HUES64 (cell line): ENCODE measurements around the gene MAPK8IP1.
A peak's percentile ranks its signal among the peaks of the same experiment; 100 is the strongest.

Experiments
- H3K27ac ChIP-seq: 2 replicates; pipeline ENCODE4 v1.7.0; 2013; ENCODE audit warnings: low read depth, low read length, inconsistent platforms
- H3K27me3 ChIP-seq: 2 replicates; pipeline ENCODE4 v1.6.1; 2013; ENCODE audit warnings: mild to moderate bottlenecking, low read length; ENCODE audit not compliant: insufficient read depth
- H3K36me3 ChIP-seq: 2 replicates; pipeline ENCODE4 v1.6.1; 2013; ENCODE audit warnings: mild to moderate bottlenecking, low read length; ENCODE audit not compliant: insufficient read depth
- H3K4me1 ChIP-seq: 2 replicates; pipeline ENCODE4 v1.6.1; 2013; ENCODE audit warnings: mild to moderate bottlenecking, low read length, moderate library complexity; ENCODE audit not compliant: insufficient read depth
- H3K4me3 ChIP-seq: 2 replicates; pipeline ENCODE4 v1.5.1; 2013; ENCODE audit warnings: mild to moderate bottlenecking, low read length, moderate library complexity
- H3K9ac ChIP-seq: 2 replicates; pipeline ENCODE4 v1.6.1; 2013; ENCODE audit warnings: mild to moderate bottlenecking, low read depth, low read length
- H3K9me3 ChIP-seq: 2 replicates; pipeline ENCODE4 v1.6.1; 2013; ENCODE audit warnings: low read depth, low read length; ENCODE audit not compliant: insufficient read depth
- WGBS: fragments of 150-250, 120-280 bp; methylation state at CpG from one replicate; pipeline ENCODE4 v1.1.7; 2013; ENCODE audit warnings: missing lambda C conversion rate; 5-methylcytosine and 5-hydroxymethylcytosine counted together

Gene MAPK8IP1

GRCh38 chr11:45880772-45881570 is 4.5 kb upstream of the MAPK8IP1 start:
- H3K27ac ChIP-seq, result no peak overlapping the region

DNA sequence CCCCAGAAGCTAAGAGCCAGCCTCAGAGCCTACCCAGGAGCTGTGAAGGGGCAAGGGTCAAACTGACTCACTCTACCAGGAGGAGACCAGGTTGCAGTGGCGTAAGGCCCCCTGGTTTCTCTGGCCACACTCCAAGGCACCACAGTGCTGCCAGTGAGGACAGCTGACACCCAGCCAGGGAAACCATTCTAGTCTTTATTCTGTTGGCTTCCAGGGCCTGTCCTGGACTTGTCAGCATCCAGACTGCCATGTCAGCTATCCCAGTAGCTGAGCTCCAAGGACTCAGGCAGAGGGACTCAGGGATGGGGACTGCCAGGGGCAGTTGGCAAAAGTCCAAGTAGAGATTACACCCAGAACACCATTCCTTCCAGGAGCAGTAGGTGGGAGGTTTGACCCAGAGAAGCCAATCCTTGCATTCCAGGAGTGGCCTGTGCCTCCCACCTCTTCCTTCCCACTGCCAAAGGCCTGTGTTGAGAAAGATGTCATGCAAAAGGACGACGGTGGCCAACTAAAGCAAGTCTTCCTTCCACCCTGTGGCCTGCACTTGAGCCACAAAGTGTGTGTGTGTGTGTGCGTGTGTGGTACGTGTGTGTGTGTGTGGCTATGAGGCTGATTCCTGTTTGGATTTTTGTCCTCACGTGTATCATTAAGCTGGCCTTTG is 3.6 kb upstream of the MAPK8IP1 start:
- Histone ChIP-seq H3K27me3 (peaks cover 7% of the 10 kb centered on the region; the same call in 1 of the 2 replicates), H3K9me3 (no peaks in the 10 kb centered on the region), H3K9ac (no peak overlapping the region), H3K4me3 (no peak overlapping the region), H3K27ac (no peak overlapping the region), H3K4me1 (peaks cover 3% of the 10 kb centered on the region), H3K36me3 (peaks cover 7% of the 10 kb centered on the region)
- 88% methylated on average over 4 of the region's 6 CpGs for WGBS

More at GRCh38 chr11:45880772-45881570, 4.5 kb upstream of the MAPK8IP1 start:
- WGBS, result 93% methylated on average over 15 of the region's 15 CpGs
- H3K36me3 ChIP-seq, result peaks cover 7% of the 10 kb centered on the region
- no peak overlapping the region for H3K4me3 ChIP-seq
- no peaks in the 10 kb centered on the region for H3K9me3 ChIP-seq
- H3K27me3 ChIP-seq, result peaks cover 2% of the 10 kb centered on the region; the same call in 1 of the 2 replicates
- peaks cover 12% of the 10 kb centered on the region for H3K4me1 ChIP-seq
- H3K9ac ChIP-seq, result no peak overlapping the region

- Histone ChIP-seq H3K4me3 (no peak overlapping the region), H3K27me3 (peaks cover 9% of the 10 kb centered on the region; the same call in 1 of the 2 replicates), H3K27ac (no peak overlapping the region), H3K9me3 (no peaks in the 10 kb centered on the region), H3K4me1 (no peaks in the 10 kb centered on the region), H3K9ac (no peak overlapping the region), H3K36me3 (peaks cover 7% of the 10 kb centered on the region)
- WGBS, result 87% methylated on average over 10 of the region's 10 CpGs
These were observed 760 bp upstream of the MAPK8IP1 start for GRCh38 chr11:45884596-45885185.

GRCh38 chr11:45885921-45886721 is 670 bp downstream of the MAPK8IP1 start:
- Histone ChIP-seq H3K27ac (no peak overlapping the region; the same call in 1 of the 2 replicates), H3K4me3 (peak overlapping the region; percentile 75), H3K9ac (peak overlapping the region; percentile 59; the same call in 1 of the 2 replicates)

GRCh38 chr11:45886816-45887520 is 1.5 kb downstream of the MAPK8IP1 start:
- peak overlapping the region; percentile 75; the same call in 1 of the 2 replicates for H3K4me3 ChIP-seq

More at GRCh38 chr11:45885921-45886721, 670 bp downstream of the MAPK8IP1 start:
- H3K4me1 ChIP-seq, result no peaks in the 10 kb centered on the region
- no peaks in the 10 kb centered on the region for H3K9me3 ChIP-seq
- 11% methylated on average over 42 of the region's 43 CpGs for WGBS
- peaks cover 4% of the 10 kb centered on the region; the same call in 1 of the 2 replicates for H3K36me3 ChIP-seq
- H3K27me3 ChIP-seq, result peaks cover 9% of the 10 kb centered on the region; the same call in 1 of the 2 replicates

DNA sequence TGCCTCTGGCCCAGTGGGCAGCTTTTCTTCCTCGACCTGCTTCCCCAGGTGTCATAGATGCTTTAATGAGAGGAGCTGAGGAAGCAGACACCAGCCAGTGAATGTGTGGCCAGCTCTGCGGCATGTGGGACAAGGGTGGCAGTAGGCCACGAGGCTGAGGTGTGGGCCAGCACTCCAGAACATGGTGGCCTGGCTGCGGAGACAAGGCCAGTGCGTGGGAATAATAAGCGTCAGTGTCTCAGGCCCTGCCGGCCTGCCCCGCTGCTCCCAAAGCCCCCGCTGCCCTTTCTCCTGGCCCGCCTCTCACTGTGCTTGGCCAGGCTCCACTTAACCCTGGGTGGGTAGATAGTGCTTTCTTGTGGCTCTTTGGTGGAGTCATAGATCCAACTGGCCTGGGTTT is 2.1 kb downstream of the MAPK8IP1 start:
- H3K27me3 ChIP-seq, result peaks cover 9% of the 10 kb centered on the region; the same call in 1 of the 2 replicates

More at GRCh38 chr11:45886816-45887520, 1.5 kb downstream of the MAPK8IP1 start:
- 88% methylated on average over 4 of the region's 4 CpGs for WGBS
- Histone ChIP-seq H3K27me3 (peaks cover 9% of the 10 kb centered on the region; the same call in 1 of the 2 replicates), H3K4me1 (no peaks in the 10 kb centered on the region), H3K9ac (no peak overlapping the region), H3K27ac (no peak overlapping the region), H3K9me3 (no peaks in the 10 kb centered on the region), H3K36me3 (no peaks in the 10 kb centered on the region)

DNA sequence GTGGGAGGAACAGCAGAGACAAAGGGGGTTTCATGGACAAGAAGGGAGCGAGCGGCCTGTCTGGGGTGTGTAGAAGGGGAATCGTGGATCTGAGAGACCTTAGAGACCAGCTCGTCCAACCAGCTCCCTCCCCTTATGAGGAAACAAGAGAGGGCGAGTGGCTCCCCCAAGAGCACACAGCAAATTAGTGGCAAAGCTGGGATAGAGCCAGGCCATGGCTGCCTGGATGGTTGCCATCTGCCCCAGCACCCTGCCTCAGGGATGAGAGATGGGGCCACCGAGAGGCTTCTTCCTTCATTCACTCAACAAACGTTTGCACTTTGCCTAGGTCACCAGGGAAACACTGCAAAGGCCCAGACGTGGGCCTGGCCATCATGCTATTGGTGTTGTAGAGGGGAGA is 4.1 kb downstream of the MAPK8IP1 start:
- 83% methylated on average over 8 of the region's 8 CpGs for WGBS

More for the DNA sequence above, 2.1 kb downstream of the MAPK8IP1 start:
- H3K9me3 ChIP-seq, result no peaks in the 10 kb centered on the region
- no peak overlapping the region for H3K27ac ChIP-seq
- no peak overlapping the region for H3K4me3 ChIP-seq
- H3K9ac ChIP-seq, result no peak overlapping the region
- 93% methylated on average over 10 of the region's 10 CpGs for WGBS
- no peaks in the 10 kb centered on the region for H3K36me3 ChIP-seq
- 0 out of 2 replicates have a peak, but pooled peaks cover under 1% of the 10 kb centered on the region for H3K4me1 ChIP-seq

DNA sequence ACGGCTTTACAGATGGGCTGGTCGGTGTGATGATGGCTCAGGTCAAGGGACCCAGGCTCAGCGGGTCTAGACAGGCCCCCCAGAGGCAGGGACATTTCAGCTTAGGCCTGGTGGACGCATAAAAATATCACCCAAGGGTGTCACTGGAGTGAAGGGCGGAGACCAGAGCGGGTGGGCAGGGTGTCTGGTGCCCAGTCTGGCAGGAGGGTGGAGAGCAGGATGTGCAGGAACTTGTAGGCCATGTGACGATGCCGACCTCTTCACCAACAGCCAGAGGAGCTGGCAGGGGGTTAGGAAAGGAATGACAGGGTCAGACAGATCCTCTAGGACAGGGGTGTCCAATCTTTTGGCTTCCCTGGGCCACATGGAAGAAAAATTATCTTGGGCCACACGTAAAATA is 4.5 kb downstream of the MAPK8IP1 start:
- peaks cover 12% of the 10 kb centered on the region for H3K4me1 ChIP-seq
- H3K9ac ChIP-seq, result no peak overlapping the region
- no peak overlapping the region for H3K27ac ChIP-seq
- H3K36me3 ChIP-seq, result no peaks in the 10 kb centered on the region
- H3K4me3 ChIP-seq, result no peak overlapping the region
- 89% methylated on average over 9 of the region's 9 CpGs for WGBS
- no peaks in the 10 kb centered on the region for H3K9me3 ChIP-seq
- peaks cover 9% of the 10 kb centered on the region; the same call in 1 of the 2 replicates for H3K27me3 ChIP-seq

More for the DNA sequence above, 4.1 kb downstream of the MAPK8IP1 start:
- no peaks in the 10 kb centered on the region for H3K9me3 ChIP-seq
- H3K27me3 ChIP-seq, result peaks cover 9% of the 10 kb centered on the region; the same call in 1 of the 2 replicates
- H3K36me3 ChIP-seq, result no peaks in the 10 kb centered on the region
- H3K4me3 ChIP-seq, result no peak overlapping the region
- H3K4me1 ChIP-seq, result peaks cover 12% of the 10 kb centered on the region
- no peak overlapping the region for H3K27ac ChIP-seq
- no peak overlapping the region for H3K9ac ChIP-seq

DNA sequence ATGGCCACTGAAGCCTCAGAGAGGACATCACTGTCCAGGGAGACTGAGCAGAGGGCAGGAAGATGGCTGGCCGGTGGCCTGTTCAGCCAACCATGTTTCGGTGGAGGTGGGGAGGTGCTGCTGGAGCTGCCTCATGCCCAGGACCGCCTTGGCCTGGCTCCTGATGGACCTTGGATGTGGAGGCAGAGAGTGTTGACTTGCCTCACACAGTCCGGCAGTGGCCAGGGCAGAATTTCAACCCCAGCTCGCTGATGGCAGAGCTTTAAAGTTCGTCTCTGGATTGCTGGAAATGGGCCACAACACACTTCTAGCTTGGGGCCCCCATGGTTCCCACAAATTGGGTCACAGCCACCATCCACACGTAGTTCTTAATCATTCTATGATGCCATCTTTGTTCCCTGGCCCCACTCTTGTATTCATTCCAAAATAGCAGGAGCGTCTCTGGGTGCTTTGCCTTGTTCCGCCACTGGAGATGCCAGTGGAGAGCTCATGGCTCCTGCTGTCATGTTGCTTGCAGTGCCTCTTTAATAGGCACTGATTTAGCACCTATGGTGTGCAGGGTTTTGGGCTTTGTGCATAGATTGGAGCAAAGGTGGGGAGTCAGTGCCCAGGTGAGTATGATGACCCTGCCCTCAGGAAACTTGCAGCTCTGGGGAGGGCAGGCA is 5.6 kb downstream of the MAPK8IP1 start:
- Histone ChIP-seq H3K27me3 (peaks cover 7% of the 10 kb centered on the region; the same call in 1 of the 2 replicates), H3K9me3 (no peaks in the 10 kb centered on the region), H3K27ac (no peak overlapping the region), H3K9ac (no peak overlapping the region), H3K36me3 (no peaks in the 10 kb centered on the region), H3K4me1 (peaks cover 12% of the 10 kb centered on the region), H3K4me3 (no peak overlapping the region)
- 88% methylated on average over 9 of the region's 9 CpGs for WGBS
